ENCODE data around the gene RNF7. TPM values are rescaled to one million over a fixed set of nuclear protein-coding genes. Genes with fewer than 3 reads are reported as not detected.

Gene RNF7
- polyA plus RNA-seq, 3 donors = 92.2 to 206 (median 187) TPM

DNA sequence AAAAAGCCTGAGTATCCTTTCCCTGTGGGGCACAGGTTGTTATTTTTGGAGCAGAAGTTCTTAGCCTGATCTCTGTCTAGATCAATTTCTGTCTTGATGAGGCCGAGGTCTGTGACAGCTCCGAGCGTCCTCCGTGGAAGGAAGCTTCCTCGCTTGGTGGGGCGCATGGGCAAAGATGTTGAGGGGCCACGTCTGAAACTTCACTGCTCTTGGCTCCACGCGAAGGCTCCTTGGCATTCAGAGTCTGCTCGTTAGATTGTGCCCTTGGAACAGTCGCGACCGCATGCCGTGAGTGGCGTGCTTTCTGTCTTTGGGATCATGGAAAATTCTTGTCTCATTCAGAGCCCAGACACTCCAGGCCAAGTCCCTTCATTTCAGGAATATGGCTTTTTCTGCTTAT is 38.8 kb downstream of the RNF7 start:
- TF ChIP-seq, protein P1, sequence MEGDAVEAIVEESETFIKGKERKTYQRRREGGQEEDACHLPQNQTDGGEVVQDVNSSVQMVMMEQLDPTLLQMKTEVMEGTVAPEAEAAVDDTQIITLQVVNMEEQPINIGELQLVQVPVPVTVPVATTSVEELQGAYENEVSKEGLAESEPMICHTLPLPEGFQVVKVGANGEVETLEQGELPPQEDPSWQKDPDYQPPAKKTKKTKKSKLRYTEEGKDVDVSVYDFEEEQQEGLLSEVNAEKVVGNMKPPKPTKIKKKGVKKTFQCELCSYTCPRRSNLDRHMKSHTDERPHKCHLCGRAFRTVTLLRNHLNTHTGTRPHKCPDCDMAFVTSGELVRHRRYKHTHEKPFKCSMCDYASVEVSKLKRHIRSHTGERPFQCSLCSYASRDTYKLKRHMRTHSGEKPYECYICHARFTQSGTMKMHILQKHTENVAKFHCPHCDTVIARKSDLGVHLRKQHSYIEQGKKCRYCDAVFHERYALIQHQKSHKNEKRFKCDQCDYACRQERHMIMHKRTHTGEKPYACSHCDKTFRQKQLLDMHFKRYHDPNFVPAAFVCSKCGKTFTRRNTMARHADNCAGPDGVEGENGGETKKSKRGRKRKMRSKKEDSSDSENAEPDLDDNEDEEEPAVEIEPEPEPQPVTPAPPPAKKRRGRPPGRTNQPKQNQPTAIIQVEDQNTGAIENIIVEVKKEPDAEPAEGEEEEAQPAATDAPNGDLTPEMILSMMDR (IDR thresholded peaks at IDR 0.05) = no peak
- Mint-ChIP-seq H3K4me1 (no peaks in the 10 kb centered on the region), H3K36me3 (no peaks in the 10 kb centered on the region), H3K27me3 (ENCODE audit: low read depth in 3 of 3) (peaks cover 0 to 3% (median 1%) of the 10 kb centered on the region in 3 donors), H3K9me3 (peaks cover 0 to 3% (median 2%) of the 10 kb centered on the region in 7 donors), H3K4me3 (no peak overlapping the region), H3K27ac (no peak overlapping the region)
- Histone ChIP-seq H3K79me2 (ENCODE audit: insufficient read depth, low read length) (no peaks in the 10 kb centered on the region), H3K4me3 (replicated peaks in 1 of 3; ENCODE audit: low read depth in 2 of 3, low read length in 3 of 3) (no peak overlapping the region), H3K9me3 (replicated peaks in 1 of 2; ENCODE audit: control insufficient read depth in 1 of 2, insufficient read depth in 1 of 2, low read length in 2 of 2) (no peaks in the 10 kb centered on the region), H3K27ac (ENCODE audit: low read depth in 1 of 2, low read length in 2 of 2) (no peak overlapping the region), H3K4me2 (replicated peaks; ENCODE audit: extremely low read depth, low read length, poor library complexity, severe bottlenecking) (no peak overlapping the region), H3K9ac (ENCODE audit: insufficient read depth, low read length, poor library complexity, severe bottlenecking) (no peak overlapping the region), H4K20me1 (ENCODE audit: insufficient read depth, low read length) (no peaks in the 10 kb centered on the region), H3K36me3 (replicated peaks in 1 of 2; ENCODE audit: control insufficient read depth in 1 of 2, insufficient read depth in 2 of 2, low read length in 2 of 2) (no peaks in the 10 kb centered on the region), H2AFZ (ENCODE audit: insufficient read depth, low read depth, low read length, poor library complexity, severe bottlenecking) (no peak overlapping the region), H3K4me1 (ENCODE audit: control insufficient read depth in 1 of 2, insufficient read depth in 2 of 2, low read length in 2 of 2) (no peaks in the 10 kb centered on the region), H3K27me3 (ENCODE audit: control insufficient read depth in 2 of 2, insufficient read depth in 2 of 2, low read length in 2 of 2) (no peaks in the 10 kb centered on the region)
- DNase-seq = no peak
- WGBS (ENCODE audit: insufficient coverage) = 98% methylated on average over 10 of the region's 15 CpGs
- intact Hi-C loops (cut with micrococcal nuclease) = no loop called here

DNA sequence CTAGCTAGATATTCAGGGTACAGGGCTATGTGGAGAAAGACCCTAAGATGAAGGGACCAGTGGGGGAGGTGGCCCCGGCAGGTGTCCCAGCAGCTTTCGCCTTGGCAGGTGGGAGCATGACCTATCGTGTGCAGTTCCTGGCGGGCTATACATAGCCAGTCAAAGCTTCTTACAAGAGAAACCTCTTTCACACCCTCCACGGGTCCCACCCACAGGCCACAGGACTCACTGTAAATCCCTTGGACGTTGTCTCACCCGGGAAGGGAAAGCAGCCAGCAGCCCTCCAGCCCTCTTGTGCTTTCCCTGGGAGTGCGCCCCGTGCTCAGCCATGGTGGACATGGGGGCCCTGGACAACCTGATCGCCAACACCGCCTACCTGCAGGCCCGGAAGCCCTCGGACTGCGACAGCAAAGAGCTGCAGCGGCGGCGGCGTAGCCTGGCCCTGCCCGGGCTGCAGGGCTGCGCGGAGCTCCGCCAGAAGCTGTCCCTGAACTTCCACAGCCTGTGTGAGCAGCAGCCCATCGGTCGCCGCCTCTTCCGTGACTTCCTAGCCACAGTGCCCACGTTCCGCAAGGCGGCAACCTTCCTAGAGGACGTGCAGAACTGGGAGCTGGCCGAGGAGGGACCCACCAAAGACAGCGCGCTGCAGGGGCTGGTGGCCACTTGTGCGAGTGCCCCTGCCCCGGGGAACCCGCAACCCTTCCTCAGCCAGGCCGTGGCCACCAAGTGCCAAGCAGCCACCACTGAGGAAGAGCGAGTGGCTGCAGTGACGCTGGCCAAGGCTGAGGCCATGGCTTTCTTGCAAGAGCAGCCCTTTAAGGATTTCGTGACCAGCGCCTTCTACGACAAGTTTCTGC is 40.1 kb downstream of the RNF7 start:
- Histone ChIP-seq H2AFZ (ENCODE audit: insufficient read depth, low read depth, low read length, poor library complexity, severe bottlenecking) (no peak overlapping the region), H3K27me3 (ENCODE audit: control insufficient read depth in 2 of 2, insufficient read depth in 2 of 2, low read length in 2 of 2) (no peaks in the 10 kb centered on the region), H3K79me2 (ENCODE audit: insufficient read depth, low read length) (no peaks in the 10 kb centered on the region), H3K27ac (ENCODE audit: low read depth in 1 of 2, low read length in 2 of 2) (no peak overlapping the region), H3K4me2 (replicated peaks; ENCODE audit: extremely low read depth, low read length, poor library complexity, severe bottlenecking) (no peak overlapping the region), H3K9ac (ENCODE audit: insufficient read depth, low read length, poor library complexity, severe bottlenecking) (no peak overlapping the region), H3K4me3 (replicated peaks in 1 of 3; ENCODE audit: low read depth in 2 of 3, low read length in 3 of 3) (no peak overlapping the region), H4K20me1 (ENCODE audit: insufficient read depth, low read length) (no peaks in the 10 kb centered on the region), H3K9me3 (replicated peaks in 1 of 2; ENCODE audit: control insufficient read depth in 1 of 2, insufficient read depth in 1 of 2, low read length in 2 of 2) (no peaks in the 10 kb centered on the region), H3K4me1 (ENCODE audit: control insufficient read depth in 1 of 2, insufficient read depth in 2 of 2, low read length in 2 of 2) (no peaks in the 10 kb centered on the region), H3K36me3 (replicated peaks in 1 of 2; ENCODE audit: control insufficient read depth in 1 of 2, insufficient read depth in 2 of 2, low read length in 2 of 2) (no peaks in the 10 kb centered on the region)
- intact Hi-C loops (cut with micrococcal nuclease) = no loop called here
- H3K27ac Mint-ChIP-seq = no peak overlapping the region
- no peak overlapping the region for H3K4me3 Mint-ChIP-seq
- H3K9me3 Mint-ChIP-seq = peaks cover 0 to 3% (median 2%) of the 10 kb centered on the region in 7 donors
- TF ChIP-seq, protein P1 (IDR thresholded peaks at IDR 0.05) = no peak
- no peak for DNase-seq
- no peaks in the 10 kb centered on the region for H3K4me1 Mint-ChIP-seq
- 96% methylated on average over 38 of the region's 42 CpGs for WGBS (ENCODE audit: insufficient coverage)
- H3K27me3 Mint-ChIP-seq (ENCODE audit: low read depth in 3 of 3) = peaks cover 0 to 3% (median 1%) of the 10 kb centered on the region in 3 donors
- no peaks in the 10 kb centered on the region for H3K36me3 Mint-ChIP-seq

Measured in CD14-positive monocyte (primary cell).